GM13976 (cell line): ENCODE data around the gene VPS51.

Experiments used
- DNase-seq: peaks from one replicate; pipeline ENCODE4 v3.0.0; 2012; ENCODE audit warnings: low spot score
- CTCF ChIP-seq: IDR thresholded peaks from 2 replicates; pipeline ENCODE4 v1.5.1; 2012; ENCODE audit warnings: borderline replicate concordance, mild to moderate bottlenecking; ENCODE audit not compliant: insufficient read depth; ENCODE audit errors: extremely low read depth, missing control alignments, control extremely low read depth
- in situ Hi-C: fragments of 300-500 bp; cut with MboI; formaldehyde crosslinking; loops from one replicate; pipeline ENCODE4 v1.12.0; 2022; ENCODE audit warnings: low sequenced_read_pairs, mixed read lengths, inconsistent platforms; ENCODE audit not compliant: unreplicated experiment

The VPS51 gene

GRCh38 chr11:65150509-65151299 lies 54.7 kb downstream of the VPS51 start:
- DNase-seq, result no peak
- in situ Hi-C loops, result no loop called here
- TF ChIP-seq CTCF, result no peak

DNA sequence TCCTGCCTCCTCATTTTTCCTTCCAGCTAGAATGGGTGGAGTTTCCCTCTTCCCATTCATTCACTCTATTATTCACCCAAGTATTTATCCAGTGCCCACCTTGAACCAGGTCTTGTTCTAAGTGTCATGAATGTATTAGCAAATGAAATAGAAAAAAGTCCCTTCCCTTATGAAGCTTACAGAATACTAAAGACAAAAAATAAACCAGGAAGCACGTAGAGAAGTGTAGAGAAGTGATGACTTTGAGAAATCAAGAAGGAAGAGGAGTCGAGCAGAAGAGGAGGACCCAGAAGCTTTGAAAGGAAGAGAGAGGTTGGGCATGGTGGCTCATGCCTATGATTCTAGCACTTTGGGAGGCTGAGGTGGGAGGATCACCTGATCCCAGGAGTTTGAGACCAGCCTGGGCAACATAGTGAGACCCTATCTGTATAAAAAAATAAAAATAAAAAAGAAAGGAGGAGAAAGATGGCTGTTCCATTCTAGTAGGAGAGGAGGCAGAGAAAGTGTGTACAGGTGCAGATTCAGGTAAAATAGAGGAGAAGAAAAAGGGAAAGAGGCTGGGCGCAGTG lies 55.4 kb downstream of the VPS51 start:
- TF ChIP-seq CTCF, result no peak
- DNase-seq, result no peak
- in situ Hi-C loops, result no loop called here

GRCh38 chr11:65152122-65152521 lies 56.1 kb downstream of the VPS51 start:
- in situ Hi-C loops, result no loop called here
- no peak for TF ChIP-seq CTCF

GRCh38 chr11:65156256-65156655 lies 60.2 kb downstream of the VPS51 start:
- no peak for TF ChIP-seq CTCF
- DNase-seq, result no peak
- in situ Hi-C loops, result no loop called here

More at GRCh38 chr11:65152122-65152521, 56.1 kb downstream of the VPS51 start:
- no peak for DNase-seq

DNA sequence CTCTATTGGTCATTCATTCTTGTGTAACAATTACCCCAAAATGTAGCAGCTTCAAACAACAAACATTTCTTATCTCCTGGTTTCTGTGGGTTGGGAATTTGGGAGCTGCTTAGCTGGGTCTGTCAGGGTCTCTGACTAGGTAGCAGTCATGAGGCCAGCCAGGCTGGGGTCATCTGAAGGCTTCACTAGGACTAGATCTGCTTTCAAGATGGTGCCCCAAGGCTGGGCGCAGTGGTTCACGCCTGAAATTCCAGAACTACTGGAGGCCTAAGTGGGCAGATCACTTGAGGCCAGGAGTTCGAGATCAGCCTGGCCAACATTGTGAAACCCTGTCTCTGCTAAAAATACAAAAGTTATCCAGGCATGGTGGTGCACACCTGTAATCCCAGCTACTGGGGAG lies 60.9 kb downstream of the VPS51 start:
- TF ChIP-seq CTCF, result no peak
- DNase-seq, result no peak
- in situ Hi-C loops, result no loop called here

DNA sequence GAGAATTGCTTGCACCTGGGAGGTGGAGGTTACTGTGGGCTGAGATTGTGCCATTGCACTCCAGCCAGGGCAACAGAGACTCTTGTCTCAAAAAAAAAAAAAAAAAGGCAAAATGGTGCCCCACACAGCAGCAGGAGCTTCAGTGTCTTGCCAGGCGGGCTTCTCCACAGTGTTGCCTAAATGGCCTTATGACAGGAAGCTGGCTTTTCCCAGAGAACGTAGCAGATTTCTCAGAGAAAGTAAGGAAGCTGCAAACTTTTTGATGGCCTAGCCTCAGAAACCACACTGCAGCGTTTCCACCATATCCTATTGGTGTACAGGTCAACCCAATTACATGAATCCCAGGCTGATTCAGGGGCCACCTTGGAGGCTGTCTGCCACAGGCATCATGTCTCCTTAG lies 61.3 kb downstream of the VPS51 start:
- in situ Hi-C loops, result no loop called here
- no peak for TF ChIP-seq CTCF
- DNase-seq, result no peak
